Muscle of arm (tissue), 12 donors: ENCODE measurements around the gene KCNAB2. TPM values are rescaled to one million over a fixed set of nuclear protein-coding genes. Genes with fewer than 3 reads are reported as not detected.
A peak's percentile ranks its signal among the peaks of the same experiment; 100 is the strongest.
"Not testable (repeated sequence)": the region's sequence is repeated elsewhere in the genome, so short reads cannot be mapped to it uniquely, and the experiment has no call there.

Experiments used
- DNase-seq: peaks from one replicate; pipeline ENCODE4 v3.0.0-alpha.2; 2013
- polyA plus RNA-seq, 12 donors: library from polyadenylated mRNA; unstranded; fragments of 120-200 nt; gene quantifications; one replicate each; pipeline ENCODE4 v1.2.1, GENCODE V29; 2013; ENCODE audit not compliant: insufficient read length in 12 of 12

Gene KCNAB2
- polyA plus RNA-seq, 12 donors: 3.6 to 15.4 (median 4.6) TPM; not detected in 1

DNA sequence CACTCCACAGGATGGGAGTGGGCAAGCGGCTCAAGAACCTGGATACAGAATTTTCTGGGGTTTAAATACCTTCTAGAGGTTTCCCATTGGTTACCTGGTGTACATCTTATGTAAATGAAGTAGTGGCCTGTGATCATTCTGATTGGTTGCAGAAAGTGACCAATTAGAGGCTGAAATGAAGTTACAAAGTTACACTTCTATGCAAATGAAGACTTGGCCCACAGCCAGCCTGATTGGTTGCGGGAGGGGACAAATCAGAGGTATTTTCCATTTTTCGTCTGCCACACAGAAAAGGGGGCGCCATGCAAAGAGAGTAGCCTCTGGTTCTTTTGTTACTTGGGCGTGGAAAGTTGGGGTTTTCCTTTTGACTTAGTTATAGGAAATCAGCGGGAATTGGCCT, 8.9 kb downstream of the KCNAB2 start:
- no peak for DNase-seq

- no peak for DNase-seq
Measured at GRCh38 chr1:6056572-6056948, 10.9 kb downstream of the KCNAB2 start.

DNA sequence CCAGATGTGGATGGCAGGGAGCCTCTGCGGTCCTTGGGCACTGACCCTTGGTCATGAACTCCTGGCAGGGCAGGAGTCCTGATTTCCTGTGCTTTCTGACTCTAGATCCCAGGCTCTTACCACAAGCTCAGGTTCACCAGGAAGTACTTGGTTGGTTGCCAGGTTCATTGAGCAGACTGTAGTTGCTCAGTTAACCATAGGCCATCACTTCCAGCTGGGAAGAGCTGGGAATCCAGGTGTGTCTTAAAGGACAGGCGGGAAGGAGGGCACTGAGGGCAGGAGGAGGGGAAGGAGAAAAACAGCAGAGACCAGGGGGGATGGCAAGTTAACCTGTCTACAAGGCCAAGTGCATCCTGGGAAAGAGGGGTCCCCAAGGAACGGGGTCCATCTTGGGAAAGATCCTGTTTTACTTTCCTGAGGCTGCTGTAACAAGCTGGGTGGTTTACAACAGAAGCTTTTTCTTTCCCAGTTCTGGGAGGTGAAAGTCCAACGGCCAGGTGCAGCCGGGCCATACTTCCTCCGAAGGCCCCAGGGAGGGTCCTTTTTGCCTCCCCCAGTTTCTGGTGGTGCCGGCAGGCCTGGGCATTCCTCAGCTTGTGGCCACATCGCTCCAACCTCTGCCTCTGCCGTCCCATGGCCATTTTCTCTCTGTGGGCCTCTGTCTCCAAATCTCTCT, 11.6 kb downstream of the KCNAB2 start:
- no peak for DNase-seq

- no peak for DNase-seq
Measured at GRCh38 chr1:6059866-6060265, 14.2 kb downstream of the KCNAB2 start.

DNA sequence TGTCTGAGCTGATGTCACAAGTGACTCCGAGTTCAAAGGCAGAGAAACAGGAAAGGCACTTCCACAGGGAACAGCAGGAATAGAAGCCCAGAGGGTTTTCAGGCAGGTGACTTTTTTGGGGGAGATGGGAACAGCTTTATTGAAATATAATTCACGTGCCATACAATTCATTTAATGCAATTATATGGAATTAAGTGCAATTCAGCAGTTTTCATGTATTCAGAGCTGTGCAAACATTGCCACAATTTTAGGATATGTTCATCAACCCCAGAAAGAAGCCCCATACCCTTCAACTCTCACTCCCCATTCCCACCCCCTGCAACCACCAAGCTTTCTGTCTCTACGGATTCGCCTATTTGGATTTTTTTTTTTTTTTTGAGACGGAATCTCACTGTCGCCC, 17.0 kb downstream of the KCNAB2 start:
- DNase-seq: no peak

DNA sequence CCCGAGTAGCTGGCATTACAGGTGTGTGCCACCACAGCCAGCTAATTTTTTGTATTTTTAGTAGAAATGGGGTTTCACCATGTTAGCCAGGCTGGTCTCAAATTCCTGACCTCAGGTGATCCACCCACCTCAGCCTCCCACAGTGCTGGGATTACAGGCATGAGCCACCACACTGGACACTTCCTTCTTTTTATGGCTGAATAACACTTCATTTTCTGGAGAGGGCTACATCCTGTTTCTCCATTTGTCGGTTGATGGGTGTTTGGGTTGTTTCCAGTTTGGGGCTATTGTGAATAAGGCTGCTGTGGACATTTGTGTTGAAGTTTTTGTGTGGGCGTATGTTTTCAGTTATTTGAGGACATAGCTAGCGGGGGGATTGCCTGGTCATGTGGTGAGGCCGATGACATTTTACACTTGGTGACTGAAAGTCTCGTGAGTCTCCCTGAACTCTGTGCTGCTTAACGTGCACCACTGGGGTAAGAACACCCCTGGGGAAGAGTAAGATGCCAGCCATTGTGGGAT, 17.9 kb downstream of the KCNAB2 start:
- not testable (repeated sequence) for DNase-seq

GRCh38 chr1:6065093-6065858, 19.6 kb downstream of the KCNAB2 start:
- peak; percentile 43 for DNase-seq

GRCh38 chr1:6066680-6067079, 21.0 kb downstream of the KCNAB2 start:
- DNase-seq: no peak

- no peak for DNase-seq
Measured at GRCh38 chr1:6068073-6068472, 22.4 kb downstream of the KCNAB2 start.

GRCh38 chr1:6068932-6069331, 23.2 kb downstream of the KCNAB2 start:
- DNase-seq: no peak

DNA sequence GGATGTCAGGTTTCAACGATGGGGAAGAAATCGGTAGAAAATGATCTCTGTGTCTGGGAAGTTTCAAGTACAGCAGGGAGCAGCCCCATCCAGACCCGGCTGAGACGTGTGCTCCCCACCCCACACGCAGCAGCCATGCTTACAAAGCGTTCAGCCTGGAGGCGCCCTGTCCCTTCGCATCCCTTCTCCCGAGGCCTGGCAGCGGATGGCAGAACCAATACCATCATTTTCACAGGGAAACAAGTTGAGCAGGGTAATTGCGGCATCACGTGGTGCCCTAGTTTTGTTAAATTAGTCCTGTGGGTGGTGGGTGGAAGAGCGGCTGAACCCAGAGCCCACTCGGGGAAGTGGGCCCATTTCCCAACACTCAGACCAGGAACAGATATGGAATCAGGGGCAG, 23.9 kb downstream of the KCNAB2 start:
- no peak for DNase-seq

DNA sequence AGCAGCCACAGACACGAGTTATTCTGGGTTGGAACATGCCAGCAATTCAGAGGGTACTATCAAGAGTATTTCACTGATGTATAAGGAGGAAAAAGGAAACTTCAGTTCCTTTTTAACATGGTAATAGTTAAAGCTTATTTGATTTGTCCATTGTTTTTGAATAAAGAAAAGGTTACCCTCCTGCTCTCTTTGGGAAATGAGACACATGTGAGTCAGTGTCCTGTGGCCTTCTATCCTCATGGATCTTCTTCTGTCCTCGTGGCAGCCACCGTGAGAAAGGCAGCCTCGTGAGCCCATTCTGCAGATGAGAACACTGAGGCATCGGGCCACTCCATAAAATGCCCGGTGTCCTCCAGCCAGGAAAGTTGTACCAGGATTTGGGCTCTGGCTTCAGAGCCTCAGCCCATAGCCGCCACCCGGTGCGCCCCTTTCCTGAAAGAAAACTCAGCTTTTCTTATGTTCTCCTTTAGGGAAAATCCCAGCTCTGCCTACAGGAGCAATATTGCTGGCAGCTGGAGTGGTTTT, 24.8 kb downstream of the KCNAB2 start:
- no peak for DNase-seq

DNA sequence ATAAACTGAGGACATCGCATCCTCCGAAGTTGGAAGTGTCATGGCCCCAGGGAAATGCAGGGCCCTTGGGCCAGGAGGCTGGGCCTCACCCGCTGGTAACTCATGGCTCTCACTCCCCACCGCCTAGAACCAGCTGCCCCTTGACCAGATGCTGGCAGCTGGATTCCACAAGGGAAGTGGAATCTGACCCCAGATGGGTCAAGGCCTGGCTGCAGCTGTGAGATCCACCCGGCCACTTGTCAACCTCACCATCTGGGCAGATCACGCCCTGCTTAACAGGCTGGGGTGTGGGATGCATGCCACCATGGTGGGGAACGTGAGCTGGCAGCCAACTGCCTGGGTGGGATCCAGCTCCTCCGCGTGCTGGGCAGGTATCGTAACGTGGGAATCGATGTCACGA, 25.5 kb downstream of the KCNAB2 start:
- no peak for DNase-seq

DNA sequence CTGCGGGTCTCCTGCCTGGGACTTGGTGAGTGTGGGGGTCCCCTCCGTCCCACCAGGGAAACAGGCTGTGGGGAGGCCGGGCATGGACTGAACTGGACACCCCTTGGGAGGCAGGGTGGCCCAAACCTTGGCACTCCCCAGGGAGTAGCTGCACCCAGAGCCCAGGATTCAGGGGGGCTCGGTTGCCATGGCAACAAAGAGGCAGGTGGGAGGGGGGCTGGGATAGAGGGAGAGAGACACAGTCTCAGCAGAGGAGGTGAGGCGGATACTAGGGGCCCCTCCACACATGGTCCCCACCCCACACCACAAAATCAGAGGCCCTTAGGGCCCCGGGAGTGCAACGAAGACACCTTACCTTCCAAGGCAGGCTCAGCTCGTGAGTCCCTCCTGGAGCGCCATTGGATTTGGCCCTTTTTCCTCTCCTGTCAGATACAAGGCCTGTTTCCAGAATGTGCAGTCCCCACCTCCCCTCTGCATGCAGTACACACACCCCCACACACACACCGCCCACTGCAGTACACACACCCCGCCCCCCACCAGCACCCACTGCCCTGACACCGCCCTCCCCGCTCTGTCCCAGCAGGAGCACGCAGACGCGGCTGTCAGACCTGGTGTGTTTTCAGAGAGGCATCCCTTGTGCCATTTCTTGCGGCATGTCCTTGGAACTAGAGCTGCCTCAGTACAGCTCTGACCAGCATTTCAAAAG, 27.2 kb downstream of the KCNAB2 start:
- no peak for DNase-seq

GRCh38 chr1:6073480-6074053, 27.9 kb downstream of the KCNAB2 start:
- DNase-seq: no peak

DNA sequence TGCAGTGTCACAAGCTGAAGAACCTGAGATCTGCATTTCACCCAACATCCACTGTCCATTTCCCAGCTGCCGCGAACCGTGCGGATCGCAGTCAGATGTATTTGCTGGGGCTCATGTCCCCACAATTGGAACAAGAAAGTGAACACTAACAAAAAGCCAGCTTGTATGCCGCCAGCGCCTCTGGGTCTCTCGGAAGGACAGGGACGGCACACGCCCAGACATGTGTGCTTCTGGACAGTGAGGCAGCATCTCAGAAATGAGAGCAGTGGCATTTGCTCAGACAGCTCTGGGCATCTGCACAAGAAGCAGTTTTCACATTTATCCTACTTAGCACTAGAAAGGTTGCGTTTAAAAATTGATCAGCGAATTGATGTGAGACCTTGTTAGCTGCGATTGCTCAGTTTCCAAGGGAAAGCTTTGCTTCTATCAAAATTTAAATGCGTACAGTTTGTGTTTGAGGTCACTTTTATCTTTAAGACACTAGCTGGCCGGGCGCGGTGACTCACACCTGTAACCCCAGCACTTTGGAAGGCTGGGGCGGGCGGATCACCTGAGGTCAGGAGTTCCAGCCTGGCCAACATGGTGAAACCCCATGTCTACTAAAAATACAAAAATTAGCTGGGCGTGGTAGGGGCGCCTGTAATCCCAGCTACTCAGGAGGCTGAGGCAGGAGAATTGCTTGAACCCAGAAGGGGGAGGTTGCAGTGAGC, 28.7 kb downstream of the KCNAB2 start:
- DNase-seq: no peak

- no peak for DNase-seq
Measured at GRCh38 chr1:6075748-6076147, 30.1 kb downstream of the KCNAB2 start.

DNA sequence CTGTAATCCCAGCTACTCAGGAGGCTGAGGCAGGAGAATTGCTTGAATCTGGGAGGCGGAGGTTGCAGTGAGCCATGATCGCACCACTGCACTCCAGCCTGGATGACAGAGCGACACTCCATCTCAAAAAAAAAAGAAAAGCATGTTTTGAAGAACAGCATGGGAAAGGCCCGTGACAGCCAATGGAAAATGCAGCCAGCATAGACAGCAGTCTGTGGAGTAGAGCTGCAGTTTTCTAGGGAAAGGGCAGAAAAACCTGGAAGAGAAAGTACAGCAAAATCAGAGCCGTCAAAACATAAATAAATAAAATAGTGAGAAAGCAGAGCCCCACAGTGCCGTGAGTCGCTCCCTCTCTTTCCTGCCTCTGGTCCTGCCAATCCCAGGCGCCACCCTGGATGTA, 31.4 kb downstream of the KCNAB2 start:
- not testable (repeated sequence) for DNase-seq

GRCh38 chr1:6077506-6077905, 31.8 kb downstream of the KCNAB2 start:
- no peak for DNase-seq

- DNase-seq: no peak
Measured at GRCh38 chr1:6077919-6078318, 32.2 kb downstream of the KCNAB2 start.

DNA sequence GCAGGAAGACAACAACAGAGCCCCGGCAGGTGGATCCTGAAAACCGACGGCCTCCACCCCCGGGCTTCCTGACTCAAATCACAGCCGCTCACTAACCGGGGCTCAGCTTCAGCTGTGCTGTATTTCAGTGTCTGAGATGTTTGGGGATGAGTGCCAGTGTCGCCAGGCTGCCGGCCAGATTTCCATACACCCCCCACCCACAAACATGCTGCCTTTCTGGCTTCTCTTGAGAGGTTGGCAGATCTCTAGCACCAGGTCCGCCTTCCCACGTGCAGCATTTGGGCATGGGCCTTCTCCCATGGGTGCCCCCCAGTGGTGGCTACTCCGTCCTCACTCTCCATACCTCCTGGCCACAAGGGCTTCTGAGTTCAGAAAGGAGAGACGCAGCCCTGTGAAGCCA, 34.8 kb downstream of the KCNAB2 start:
- DNase-seq: peak; percentile 29
